Ovary (tissue), 3 donors: ENCODE measurements around the gene CALHM1.

Experiments
- CTCF ChIP-seq, 3 donors: fragments of 450-650 bp in 2 of 3; fragments of 200-600 bp in 1 of 3; IDR thresholded peaks; one replicate each; pipeline versions ENCODE4 v1.5.1 to v1.8.0; 2016 to 2022; ENCODE audit warnings: antibody characterized with exemption in 3 of 3, mild to moderate bottlenecking in 1 of 3
- EP300 ChIP-seq: sonication (generic); formaldehyde crosslinking; IDR thresholded peaks from one replicate; pipeline ENCODE4 v1.6.1; 2017; ENCODE audit warnings: antibody characterized with exemption
- POLR2A ChIP-seq: fragments of 450-650 bp; IDR thresholded peaks from one replicate; pipeline ENCODE4 v1.6.1; 2017; ENCODE audit warnings: antibody characterized with exemption, mild to moderate bottlenecking, moderate library complexity
- donor health status: DM: no; HTN: no; CAD: no.

DNA sequence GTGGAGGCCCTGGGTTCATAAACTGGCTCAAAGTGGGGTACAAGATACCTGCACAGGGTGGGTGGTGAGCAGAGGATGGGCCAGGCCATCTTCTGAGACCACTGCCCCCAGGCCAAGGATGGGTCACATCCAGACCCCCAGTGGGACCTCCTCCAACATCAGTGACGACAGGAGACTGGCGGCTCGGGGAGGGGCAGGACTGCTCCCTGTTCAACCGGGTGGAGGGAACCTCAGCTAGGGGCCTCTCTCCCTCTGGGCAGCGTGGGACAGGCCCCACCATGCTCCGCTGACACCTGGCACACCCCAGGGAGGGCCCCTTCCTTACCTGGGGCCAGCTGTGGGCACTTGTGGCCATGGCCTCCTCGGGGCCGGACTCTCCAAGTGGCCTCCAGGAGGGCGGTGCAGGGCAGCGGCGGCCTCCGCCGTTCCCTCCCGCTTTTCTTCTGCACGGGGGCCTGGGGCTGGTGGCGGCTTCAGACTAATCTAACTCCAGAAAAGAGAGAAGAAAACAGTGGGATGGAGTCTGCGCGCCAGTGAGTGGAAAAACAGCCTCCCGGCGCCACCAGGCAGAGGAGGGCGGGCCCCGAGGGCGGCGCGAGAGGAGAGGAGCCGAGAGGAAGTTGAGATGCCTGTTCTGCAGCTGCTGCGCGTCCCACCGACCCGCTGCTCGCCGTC lies 6.7 kb downstream of the CALHM1 start, which contains the start of gene CALHM2:
- TF ChIP-seq CTCF (IDR thresholded peaks at IDR 0.05), result no peak
- TF ChIP-seq POLR2A, result peak; percentile 48
- TF ChIP-seq EP300, result no peak
